Fibroblast of lung (primary cell): ENCODE measurements around the gene SLC6A17.

ENCODE experiments used
- EZH2 ChIP-seq: IDR thresholded peaks from 2 replicates; pipeline ENCODE4 v1.5.1; 2012; ENCODE audit warnings: low read length, control low read depth, mild to moderate bottlenecking; ENCODE audit errors: missing control alignments
- TF ChIP-seq, protein P1 (sequence below), 2 donors: IDR thresholded peaks in 1 of 2; conservative IDR thresholded peaks in 1 of 2; 1 replicate in 1 of 2; 2 replicates in 1 of 2; pipeline ENCODE4 v1.5.1; 2011 to 2012; ENCODE audit warnings: low read length in 2 of 2, control low read depth in 1 of 2, inconsistent platforms in 1 of 2, low read depth in 1 of 2, mild to moderate bottlenecking in 1 of 2

DNA sequence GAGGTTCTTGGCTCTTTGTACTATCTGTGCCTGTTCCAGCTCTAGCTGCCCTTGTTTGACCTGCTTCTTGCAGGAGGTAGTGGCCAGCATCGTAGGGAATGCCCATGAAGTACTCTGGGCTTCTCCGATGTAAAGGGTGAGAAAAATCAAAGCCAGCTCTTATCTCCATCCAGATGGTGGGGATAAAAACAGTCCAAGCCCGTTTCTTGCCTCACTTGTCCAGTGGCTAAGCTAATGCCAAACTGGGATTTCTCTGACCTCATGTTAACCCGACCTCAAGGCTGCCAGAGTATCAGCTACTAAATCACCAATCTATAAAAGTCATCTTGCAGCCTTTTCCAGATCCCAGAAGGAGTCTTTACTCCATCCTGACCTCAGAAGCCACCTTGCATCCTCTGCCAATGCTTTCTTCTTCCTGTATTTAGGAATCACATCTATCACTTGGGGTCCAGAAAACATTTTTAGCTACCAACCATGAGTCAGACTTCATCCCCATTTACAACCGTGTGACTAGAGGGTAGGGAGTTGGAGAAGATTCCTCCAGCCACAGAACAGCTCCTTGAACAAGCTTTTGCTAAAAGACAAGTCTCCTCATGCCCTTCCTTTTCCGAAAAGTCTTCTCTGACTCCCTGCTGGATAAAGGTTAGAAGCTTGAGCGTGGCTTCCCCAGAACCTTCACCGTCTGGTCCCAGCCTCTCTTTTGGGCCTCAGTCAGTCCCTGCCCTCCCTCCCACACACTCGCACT lies 95.8 kb downstream of the SLC6A17 start:
- TF ChIP-seq, protein P1, sequence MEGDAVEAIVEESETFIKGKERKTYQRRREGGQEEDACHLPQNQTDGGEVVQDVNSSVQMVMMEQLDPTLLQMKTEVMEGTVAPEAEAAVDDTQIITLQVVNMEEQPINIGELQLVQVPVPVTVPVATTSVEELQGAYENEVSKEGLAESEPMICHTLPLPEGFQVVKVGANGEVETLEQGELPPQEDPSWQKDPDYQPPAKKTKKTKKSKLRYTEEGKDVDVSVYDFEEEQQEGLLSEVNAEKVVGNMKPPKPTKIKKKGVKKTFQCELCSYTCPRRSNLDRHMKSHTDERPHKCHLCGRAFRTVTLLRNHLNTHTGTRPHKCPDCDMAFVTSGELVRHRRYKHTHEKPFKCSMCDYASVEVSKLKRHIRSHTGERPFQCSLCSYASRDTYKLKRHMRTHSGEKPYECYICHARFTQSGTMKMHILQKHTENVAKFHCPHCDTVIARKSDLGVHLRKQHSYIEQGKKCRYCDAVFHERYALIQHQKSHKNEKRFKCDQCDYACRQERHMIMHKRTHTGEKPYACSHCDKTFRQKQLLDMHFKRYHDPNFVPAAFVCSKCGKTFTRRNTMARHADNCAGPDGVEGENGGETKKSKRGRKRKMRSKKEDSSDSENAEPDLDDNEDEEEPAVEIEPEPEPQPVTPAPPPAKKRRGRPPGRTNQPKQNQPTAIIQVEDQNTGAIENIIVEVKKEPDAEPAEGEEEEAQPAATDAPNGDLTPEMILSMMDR (conservative IDR thresholded peaks at IDR 0.05 in 1 of 2, IDR thresholded peaks at IDR 0.05 in 1 of 2; ENCODE audit: low read depth in 1 of 2, low read length in 2 of 2) = no peak
- TF ChIP-seq EZH2 = no peak
